NCI-H2081 treated with DMSO at 0.1 percent for 48 hours (cell line): ENCODE results near the gene DAB2.
"Not testable (repeated sequence)": the region's sequence is repeated elsewhere in the genome, so short reads cannot be mapped to it uniquely, and the experiment has no call there.

ENCODE experiments used
- DNase-seq: peaks from one replicate; lab custom pipeline; 2025; lab: John Stamatoyannopoulos, UW

The DAB2 gene

DNA sequence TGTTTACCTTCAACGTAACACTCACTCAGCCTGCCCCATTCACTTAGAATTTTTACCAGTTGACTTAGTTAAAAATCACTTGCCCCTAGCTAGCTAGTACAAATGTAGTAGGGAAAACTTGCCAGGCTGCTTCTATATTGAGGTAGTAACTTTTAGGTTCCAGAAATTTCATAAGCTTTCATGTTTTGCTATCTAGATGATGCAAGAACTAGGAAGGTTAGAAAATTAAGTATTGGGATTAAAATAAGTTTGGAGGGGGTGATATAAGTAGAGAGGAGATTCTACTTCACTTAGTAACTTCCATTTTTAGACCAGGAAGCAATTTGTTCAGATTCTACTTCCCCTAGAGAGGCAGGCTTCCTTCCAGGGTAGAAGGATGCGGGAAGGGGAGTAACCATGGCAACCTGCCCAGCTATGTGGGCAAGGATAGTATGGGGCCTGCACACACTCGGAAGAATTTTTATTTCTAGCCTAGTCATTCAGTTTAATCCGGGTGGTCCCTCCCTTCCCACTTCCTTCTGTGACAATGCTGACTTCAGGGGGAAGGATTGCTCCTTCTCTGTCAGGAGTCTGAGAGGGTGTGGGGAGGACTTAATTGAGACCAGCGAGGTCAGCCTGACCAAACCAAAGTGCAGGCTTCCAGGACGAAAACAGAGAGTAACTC is 4.2 kb downstream of the DAB2 start:
- DNase-seq: no peak

DNA sequence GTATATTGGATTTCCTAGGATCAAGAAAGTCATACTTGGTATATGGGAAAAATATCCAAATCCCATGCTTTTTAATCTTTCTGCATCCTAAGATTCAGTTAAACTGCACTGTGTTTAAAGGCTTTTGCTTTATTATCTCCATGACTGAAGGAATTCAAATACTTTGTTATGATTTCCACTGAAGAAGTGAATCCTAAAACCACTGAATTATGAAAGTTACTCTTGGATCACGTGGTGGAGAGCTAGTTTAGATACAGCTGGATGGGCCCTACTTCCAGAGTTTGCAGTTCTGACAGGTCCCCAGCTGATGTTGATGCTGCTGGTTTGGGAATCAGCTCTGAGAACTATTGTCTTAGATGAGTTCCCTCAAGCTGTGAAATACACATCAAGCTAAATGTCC is 5.0 kb downstream of the DAB2 start:
- DNase-seq: no peak

DNA sequence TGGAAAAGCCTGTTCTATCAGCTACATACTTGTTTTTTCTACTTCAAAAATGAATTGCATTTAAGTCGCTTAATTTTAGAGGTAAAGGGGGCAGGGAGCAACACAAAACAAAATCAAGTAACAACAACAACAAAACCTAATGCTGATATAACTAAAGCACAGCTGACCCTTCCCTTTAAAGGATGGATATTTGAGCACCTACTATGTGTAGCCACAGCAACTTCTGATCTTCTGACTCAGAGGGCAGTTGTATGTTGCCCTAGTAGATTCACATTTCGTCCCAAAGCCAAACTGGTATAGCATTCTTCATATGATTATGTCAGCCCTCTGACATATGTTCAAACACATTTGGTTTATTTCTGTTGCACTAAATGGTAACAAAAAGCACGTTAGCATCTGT is 6.8 kb downstream of the DAB2 start:
- no peak for DNase-seq

DNA sequence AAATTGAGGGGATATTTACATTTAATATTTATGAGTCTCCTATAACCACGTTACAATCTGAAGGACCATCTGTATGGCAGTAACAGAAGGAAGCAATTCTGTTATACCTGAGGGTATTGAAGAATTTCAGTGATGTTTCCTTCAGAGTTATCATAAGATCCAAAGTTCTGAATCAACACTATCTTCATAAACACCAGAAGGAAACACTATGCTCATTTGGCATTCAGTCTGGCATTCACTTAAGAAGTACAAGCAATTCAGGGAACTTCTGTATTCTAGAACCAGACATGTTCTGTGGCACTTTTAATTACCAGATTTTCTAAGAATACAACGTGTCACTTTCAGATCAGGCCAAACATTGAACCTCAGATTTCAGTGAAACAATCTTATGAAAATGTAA is 9.6 kb downstream of the DAB2 start:
- DNase-seq: no peak

DNA sequence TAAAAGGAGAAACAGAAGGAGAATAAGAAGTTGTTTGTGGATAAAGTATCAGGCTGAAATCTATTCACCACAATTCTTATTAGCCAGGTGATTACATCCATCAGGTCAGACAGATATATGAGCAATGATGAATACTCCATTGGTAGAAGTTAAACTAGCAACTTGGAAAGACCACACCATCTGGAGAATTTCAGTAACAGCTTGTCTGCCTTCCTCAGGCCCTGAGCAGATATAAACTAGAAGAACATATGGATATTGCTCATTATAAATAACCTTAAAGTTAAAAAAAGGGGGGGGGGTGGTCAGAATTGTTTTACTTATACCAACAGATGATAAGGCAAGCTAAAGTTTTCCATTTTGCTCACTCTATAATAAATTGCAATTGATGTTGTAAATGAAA is 10.4 kb downstream of the DAB2 start:
- no peak for DNase-seq

GRCh38 chr5:39413771-39414170 is 11.0 kb downstream of the DAB2 start:
- DNase-seq: no peak

DNA sequence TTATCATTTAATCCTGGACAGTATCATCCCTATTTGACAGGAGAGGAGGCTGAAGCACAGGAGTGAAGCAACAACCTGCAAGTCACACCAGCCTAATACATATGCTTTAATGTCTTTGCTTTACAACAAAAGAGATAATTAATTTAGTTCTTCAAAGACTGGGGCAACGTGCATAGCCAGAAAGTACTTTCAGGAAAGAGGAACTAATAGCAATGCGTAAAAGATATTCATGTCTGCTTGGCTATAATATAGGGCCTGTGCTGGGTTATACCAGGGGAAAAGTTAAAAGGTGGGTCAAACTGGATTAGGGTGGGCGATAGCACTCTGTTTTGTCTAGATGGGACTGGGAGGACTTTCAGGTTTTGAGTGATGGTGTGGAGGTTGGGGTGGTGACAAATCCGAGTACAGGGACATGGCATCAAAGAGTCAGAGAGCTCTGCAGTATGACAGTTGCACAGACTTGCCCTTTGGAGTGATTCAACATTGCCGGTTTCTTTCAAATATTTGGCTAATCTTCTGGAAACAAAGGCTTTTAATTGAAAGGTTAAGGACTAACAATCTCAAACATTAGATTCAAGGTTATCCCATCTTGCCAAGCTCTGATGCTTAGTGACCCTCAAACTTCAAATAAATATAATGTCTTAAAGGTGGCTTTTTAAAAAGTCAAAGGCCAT is 11.9 kb downstream of the DAB2 start:
- no peak for DNase-seq

DNA sequence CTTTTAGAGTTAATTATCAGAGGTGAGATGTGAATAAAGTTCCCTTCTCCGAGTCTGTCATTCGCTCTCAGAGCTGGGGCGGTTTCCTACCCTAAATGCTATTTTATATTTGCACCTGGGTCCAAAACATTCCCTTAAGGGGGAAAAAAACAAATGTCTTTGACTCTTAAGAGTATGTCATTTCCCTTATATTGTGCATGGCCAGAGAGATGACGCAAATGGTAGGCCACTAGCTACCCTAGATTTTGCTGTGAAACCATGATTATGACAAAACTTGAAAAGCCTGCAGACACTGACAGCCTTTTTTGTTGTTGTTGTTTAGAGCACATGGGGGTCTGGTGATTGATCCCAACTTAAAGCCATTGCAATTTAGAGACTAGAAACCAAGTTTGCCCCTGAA is 12.8 kb downstream of the DAB2 start:
- no peak for DNase-seq

DNA sequence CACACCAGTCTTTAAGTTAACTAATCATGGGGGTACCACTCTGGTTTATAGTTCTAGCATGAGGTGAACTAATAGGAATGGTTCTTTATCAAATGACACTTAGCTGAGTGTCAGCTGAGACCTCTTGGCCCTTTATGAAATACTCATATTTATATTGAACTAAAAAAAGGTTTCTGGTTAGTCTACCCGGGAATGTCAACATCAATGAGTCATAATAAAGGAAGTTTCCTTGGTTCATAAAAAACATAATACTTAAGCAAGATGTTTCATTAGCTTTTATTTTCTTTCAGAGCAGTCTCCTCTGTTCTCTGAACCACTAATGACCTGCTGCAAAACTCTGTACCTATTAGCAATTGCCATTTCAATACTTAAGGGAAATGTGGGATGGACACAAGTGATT is 13.7 kb downstream of the DAB2 start:
- no peak for DNase-seq

GRCh38 chr5:39409033-39409432 is 15.7 kb downstream of the DAB2 start:
- DNase-seq: no peak

DNA sequence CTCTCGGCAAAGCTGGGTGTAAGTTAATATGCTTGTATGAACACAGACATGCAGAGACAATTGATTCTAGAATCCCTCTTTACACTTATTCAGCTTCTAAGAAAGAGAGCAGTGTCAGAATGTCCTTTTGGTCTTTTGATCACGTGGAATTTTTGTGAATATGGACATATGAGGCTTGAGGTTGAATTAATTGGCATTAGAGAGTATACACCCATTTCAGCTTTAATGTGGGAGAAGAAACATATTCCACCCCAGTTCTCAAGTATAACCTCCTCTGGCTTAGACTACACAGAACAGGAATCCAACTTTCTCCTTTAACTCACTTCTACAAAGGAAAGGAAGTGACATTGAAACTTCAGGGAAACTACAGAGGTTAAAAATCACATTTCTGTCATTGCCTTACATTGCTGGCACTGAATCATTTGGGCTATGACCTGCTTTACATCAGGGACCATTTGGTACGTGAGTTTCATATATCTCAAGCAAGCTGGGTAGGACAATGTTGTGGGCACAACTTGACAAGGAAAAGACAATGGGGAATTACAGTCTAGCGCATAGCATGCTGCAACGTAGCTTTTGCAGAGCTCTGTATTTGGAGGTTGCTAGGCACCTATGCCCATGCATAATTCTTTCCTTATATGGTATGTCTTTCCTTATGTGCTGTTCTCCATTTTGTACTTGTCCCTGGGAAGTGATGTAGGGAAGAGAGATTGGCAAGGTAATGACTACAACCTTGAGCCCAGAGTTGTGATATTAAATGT is 19.5 kb downstream of the DAB2 start:
- DNase-seq: no peak

DNA sequence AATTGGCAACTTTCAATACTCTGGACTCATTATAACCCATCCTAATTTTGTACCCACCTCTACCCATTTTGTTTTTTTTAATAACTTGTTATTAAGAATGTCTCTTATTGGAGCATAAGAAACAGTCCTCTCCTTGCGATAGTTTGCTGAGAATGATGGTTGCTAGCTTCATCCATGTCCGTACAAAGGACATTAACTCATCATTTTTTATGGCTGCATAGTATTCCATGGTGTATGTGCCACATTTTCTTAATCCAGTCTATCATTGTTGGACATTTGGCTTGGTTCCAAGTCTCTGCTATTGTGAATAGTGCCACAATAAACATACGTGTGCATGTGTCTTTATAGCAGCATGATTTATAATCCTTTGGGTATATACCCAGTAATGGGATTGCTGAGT is 21.0 kb downstream of the DAB2 start:
- not testable (repeated sequence) for DNase-seq

DNA sequence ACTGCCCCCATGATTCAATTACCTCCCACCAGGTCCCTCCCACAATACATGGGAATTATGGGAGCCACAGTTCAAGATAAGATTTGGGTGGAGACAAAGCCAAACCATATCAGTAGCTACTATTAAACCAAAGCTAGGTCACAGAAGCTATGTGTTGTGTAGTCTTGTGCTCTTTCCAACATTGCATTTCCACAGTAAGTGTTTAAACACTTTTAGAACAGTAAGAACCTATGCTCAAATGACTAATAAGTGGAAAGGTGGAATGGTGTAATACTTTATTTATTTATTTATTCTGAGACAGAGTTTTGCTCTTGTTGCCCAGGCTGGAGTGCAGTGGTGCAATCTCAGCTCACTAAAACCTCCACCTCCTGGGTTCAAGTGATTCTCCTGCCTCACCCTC is 22.6 kb downstream of the DAB2 start:
- not testable (repeated sequence) for DNase-seq

DNA sequence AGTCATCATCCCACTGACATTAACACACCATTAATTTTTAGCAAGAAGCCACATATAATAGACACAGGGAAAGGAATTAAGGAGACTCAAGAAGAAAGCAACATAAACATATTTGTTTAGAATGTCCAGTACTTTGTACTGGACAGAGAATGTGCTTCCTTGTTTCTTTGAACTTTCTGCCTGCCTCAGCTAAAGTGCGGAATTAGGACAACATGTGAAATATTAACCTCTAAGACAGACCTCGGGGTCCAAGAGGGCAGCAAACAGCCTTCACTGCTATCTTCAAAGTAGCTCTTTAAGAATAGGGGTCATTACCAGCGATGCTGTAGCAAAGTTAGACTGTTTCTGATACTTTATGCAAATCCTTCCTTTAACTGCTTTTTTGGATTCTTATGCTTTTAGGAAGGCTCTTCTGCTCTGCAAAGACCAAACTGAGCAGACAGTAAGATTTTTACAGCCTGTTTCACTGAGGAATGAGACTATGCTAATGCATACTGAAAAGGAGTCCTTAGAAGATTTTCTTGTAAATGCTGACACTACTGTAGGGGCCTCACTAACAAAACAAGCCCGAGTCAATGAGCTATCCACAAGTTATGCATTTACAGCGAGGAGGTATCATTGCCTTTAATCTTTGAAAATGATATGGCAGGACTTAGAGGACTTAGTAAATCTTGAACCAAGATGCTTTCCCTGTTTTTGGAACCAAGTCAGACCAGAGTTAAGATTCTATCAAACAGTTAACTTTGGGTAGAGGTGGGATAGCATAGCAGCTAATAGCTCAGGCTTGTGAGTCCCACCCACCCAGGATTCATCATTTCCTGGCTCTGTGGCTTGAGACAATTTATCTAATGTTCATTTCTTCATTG is 23.8 kb downstream of the DAB2 start:
- no peak for DNase-seq

DNA sequence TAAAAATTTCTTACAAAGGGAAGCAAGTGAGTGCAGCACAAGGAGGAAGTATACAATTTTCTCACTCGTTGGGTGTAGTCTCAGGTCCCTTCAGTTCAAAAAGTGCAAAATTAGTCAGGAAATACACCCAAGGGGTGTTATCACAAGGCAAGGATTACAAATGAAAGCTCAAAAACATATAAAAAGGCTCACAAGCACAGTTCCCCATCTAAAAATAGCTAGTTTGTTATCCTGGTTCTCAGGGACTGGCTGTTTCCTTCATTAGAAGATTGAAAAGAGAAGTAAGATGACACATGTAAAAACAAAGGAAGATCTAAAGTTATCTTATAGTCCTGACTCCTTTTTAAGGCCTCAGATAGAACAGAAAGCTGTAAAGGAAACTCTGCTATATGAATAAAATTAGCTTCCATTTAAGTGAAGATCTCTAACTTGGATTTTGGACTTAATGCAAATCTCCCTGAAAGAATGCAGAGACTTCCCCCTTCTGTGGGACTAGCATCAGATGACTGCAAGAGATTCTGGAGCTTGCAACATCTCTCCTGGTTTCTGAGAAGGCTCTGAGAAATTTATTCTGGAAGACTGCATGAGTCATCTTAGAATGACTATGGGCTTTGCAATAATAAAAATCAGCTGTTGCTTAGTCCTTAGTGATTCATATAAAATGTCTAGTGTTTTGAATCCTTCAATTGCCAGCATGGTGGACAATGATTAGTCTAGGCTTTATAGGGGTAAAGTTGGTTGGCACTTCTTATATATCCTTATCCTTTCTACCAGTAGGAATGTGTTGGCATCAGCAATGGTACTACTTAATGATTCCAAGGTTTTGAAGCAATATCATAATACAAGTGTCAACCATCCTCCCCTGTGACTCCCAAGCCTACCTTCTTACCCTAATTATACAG is 25.4 kb downstream of the DAB2 start:
- DNase-seq: no peak

DNA sequence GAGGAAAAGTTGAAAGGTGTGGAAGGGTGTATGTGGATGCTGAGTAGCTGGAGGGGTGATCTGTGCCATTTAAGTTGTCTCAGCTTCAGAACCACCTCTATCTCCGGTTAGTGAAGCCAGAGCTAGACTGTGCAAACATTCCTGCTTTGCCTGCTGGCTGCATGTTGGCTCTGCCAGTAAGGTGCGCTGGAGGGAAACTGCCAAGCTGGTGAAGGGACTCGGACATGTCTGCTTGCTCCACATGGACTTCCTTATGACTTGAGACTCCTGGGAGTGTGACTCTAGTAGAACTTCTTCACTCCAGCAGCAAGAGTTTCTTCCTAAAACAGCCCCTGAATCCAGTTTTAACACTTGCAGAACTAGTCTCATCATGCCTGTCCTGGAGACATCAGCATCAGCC is 27.9 kb downstream of the DAB2 start:
- DNase-seq: no peak

GRCh38 chr5:39395521-39395920 is 29.3 kb downstream of the DAB2 start:
- DNase-seq: no peak

DNA sequence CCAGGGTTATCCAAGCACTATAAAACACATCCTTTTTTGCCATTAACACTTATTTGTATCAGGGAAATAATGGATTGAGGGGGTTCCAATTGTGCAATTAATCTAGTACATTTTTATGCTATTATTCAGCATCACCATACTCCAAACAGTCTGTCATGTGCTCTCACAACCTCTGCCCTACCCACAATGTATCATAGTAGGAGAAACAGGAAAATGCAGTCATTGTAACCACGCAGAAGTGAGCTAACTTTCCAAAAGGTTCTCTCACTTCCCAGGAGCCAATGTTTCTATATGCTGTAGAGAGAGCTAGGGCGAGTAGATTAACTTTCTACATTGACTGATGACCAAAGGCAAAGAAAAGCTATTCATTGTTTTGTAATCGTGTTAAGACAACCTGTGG is 29.8 kb downstream of the DAB2 start:
- DNase-seq: no peak

DNA sequence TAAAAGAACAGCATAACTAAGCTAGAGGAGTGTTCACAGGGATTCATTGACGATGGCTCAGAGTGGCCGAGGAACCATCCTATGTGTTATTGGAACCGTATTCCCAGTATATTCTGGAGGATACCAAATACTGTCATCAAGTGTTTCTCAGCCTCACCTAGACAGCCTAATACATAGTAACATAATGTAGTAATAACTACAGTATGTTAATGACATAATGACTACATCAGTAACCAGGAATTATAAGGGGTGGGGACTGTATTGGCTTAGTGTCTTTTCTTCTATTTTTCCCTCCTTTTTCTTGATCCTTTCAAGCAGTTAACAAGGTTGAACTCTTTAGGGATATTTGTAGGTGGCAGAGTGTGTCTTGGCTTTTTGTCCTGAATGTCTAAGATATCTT is 33.8 kb downstream of the DAB2 start:
- no peak for DNase-seq

DNA sequence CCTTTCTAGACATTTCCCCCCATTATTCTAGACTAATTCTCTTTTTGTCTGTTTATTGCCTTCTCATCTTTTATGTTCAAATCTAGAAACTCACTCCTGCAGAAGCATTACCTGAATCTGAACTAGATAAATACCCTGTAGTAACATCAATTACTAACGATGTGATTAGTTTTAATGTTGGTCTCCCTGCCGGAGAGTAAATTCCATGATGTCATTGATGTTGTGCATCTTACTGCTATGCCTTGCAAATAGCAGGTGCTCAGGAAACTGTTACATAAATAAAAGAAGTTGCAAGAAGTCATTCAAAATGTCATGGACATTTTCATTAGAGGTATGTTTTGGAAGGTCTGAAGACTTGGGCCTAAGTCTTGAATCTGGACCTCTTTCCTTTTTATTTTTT is 37.5 kb downstream of the DAB2 start:
- DNase-seq: no peak

DNA sequence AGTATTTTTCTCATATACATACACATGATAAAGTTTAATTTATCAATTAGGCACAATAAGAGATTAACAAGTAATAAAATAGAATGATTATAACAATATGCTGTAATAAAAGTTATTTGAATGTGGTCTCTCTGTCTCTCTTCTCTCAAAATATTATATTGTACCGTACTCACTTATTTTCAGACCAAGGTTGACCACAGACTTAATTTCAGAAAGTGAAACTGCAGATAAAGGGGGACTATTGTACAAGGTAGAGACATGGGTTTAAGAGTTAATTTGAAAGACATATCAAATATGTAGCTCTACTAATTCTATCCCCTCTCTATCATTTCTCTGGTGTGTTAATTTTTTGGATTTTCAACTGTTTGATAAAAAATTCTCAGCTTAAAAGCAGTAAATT is 40.5 kb downstream of the DAB2 start:
- no peak for DNase-seq
